ENCODE measurements around the gene CCDC192.

The CCDC192 gene

DNA sequence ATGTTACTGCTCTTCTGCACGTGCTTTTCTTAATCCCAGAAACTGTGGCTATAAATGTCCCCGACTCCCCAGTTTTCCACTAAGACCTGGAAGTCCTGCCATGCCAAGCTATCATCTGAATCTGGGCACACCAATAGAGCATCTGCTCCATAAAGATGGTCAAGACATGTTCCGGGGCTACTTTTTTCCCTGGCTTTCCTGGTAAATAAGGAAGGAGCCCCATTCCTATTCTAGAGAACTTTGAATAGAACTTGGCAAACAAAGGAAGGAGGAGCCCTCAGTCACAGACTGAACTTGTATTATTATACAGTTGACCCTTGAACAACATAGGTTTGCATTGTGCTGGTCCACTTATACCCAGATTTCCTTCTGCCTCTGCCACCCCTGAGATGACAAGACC, 182.9 kb downstream of the CCDC192 start:
- H3K36me3 ChIP-seq (ENCODE audit: control insufficient read depth in 2 of 2, insufficient read depth in 2 of 2, low read length in 2 of 2) = no peaks in the 10 kb centered on the region
- H3K27ac ChIP-seq (ENCODE audit: low read depth in 2 of 2, low read length in 2 of 2) = peak overlapping the region; percentile 18 to 59
- no peak overlapping the region for H3K4me3 ChIP-seq (ENCODE audit: low read length in 2 of 2)
- no peaks in the 10 kb centered on the region for H3K27me3 ChIP-seq (ENCODE audit: control insufficient read depth in 2 of 2, insufficient read depth in 2 of 2, low read length in 2 of 2)
- no peaks in the 10 kb centered on the region for H3K9me3 ChIP-seq (ENCODE audit: control insufficient read depth in 2 of 2, low read length in 2 of 2)
- peaks cover 9 to 19% of the 10 kb centered on the region in 2 donors for H3K4me1 ChIP-seq (ENCODE audit: control insufficient read depth in 2 of 2, insufficient read depth in 2 of 2, low read length in 2 of 2)
- no peak overlapping the region for H3K9ac ChIP-seq (ENCODE audit: low read depth in 1 of 2, low read length in 2 of 2)

DNA sequence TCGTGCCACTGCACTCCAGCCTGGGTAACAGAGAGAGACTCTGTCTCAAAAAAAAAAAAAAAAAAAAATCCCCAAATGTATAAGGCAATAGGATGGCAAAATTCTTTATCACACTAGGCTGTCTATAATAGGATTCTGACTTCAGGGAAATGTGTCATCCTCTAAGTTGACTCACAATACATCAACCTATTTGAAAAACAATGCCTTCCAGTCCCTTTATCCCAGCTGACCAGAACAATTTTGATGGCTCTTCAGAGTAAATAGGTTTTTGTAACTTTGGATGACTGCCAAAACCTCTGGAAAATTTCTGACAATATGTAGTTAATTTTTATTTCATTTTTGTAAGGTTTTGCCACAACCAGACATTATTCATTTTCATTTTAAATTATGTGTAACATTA, 184.1 kb downstream of the CCDC192 start:
- H3K36me3 ChIP-seq (ENCODE audit: control insufficient read depth in 2 of 2, insufficient read depth in 2 of 2, low read length in 2 of 2) = no peaks in the 10 kb centered on the region
- H3K4me1 ChIP-seq (ENCODE audit: control insufficient read depth in 2 of 2, insufficient read depth in 2 of 2, low read length in 2 of 2) = peaks cover 9 to 15% of the 10 kb centered on the region in 2 donors
- no peak overlapping the region for H3K9ac ChIP-seq (ENCODE audit: low read depth in 1 of 2, low read length in 2 of 2)
- no peak overlapping the region for H3K27ac ChIP-seq (ENCODE audit: low read depth in 2 of 2, low read length in 2 of 2)
- H3K27me3 ChIP-seq (ENCODE audit: control insufficient read depth in 2 of 2, insufficient read depth in 2 of 2, low read length in 2 of 2) = no peaks in the 10 kb centered on the region
- no peaks in the 10 kb centered on the region for H3K9me3 ChIP-seq (ENCODE audit: control insufficient read depth in 2 of 2, low read length in 2 of 2)
- H3K4me3 ChIP-seq (ENCODE audit: low read length in 2 of 2) = no peak overlapping the region

GRCh38 chr5:127891942-127892341, 188.8 kb downstream of the CCDC192 start:
- Histone ChIP-seq H3K27ac (ENCODE audit: low read depth in 2 of 2, low read length in 2 of 2) (no peak overlapping the region), H3K4me3 (ENCODE audit: low read length in 2 of 2) (no peak overlapping the region), H3K9me3 (ENCODE audit: control insufficient read depth in 2 of 2, low read length in 2 of 2) (no peaks in the 10 kb centered on the region), H3K36me3 (ENCODE audit: control insufficient read depth in 2 of 2, insufficient read depth in 2 of 2, low read length in 2 of 2) (no peaks in the 10 kb centered on the region), H3K9ac (ENCODE audit: low read depth in 1 of 2, low read length in 2 of 2) (no peak overlapping the region), H3K27me3 (ENCODE audit: control insufficient read depth in 2 of 2, insufficient read depth in 2 of 2, low read length in 2 of 2) (no peaks in the 10 kb centered on the region), H3K4me1 (ENCODE audit: control insufficient read depth in 2 of 2, insufficient read depth in 2 of 2, low read length in 2 of 2) (peaks cover 0 to 2% of the 10 kb centered on the region in 2 donors)

GRCh38 chr5:127892467-127893207, 189.4 kb downstream of the CCDC192 start:
- Histone ChIP-seq H3K4me3 (ENCODE audit: low read length in 2 of 2) (no peak overlapping the region), H3K4me1 (ENCODE audit: control insufficient read depth in 2 of 2, insufficient read depth in 2 of 2, low read length in 2 of 2) (peaks cover 0 to 2% of the 10 kb centered on the region in 2 donors), H3K27ac (ENCODE audit: low read depth in 2 of 2, low read length in 2 of 2) (no peak overlapping the region), H3K9ac (ENCODE audit: low read depth in 1 of 2, low read length in 2 of 2) (no peak overlapping the region), H3K27me3 (ENCODE audit: control insufficient read depth in 2 of 2, insufficient read depth in 2 of 2, low read length in 2 of 2) (no peaks in the 10 kb centered on the region), H3K9me3 (ENCODE audit: control insufficient read depth in 2 of 2, low read length in 2 of 2) (no peaks in the 10 kb centered on the region), H3K36me3 (ENCODE audit: control insufficient read depth in 2 of 2, insufficient read depth in 2 of 2, low read length in 2 of 2) (no peaks in the 10 kb centered on the region)

GRCh38 chr5:127893232-127893631, 190.0 kb downstream of the CCDC192 start:
- Histone ChIP-seq H3K27ac (ENCODE audit: low read depth in 2 of 2, low read length in 2 of 2) (no peak overlapping the region), H3K9ac (ENCODE audit: low read depth in 1 of 2, low read length in 2 of 2) (no peak overlapping the region), H3K36me3 (ENCODE audit: control insufficient read depth in 2 of 2, insufficient read depth in 2 of 2, low read length in 2 of 2) (no peaks in the 10 kb centered on the region), H3K4me3 (ENCODE audit: low read length in 2 of 2) (no peak overlapping the region), H3K27me3 (ENCODE audit: control insufficient read depth in 2 of 2, insufficient read depth in 2 of 2, low read length in 2 of 2) (no peaks in the 10 kb centered on the region), H3K9me3 (ENCODE audit: control insufficient read depth in 2 of 2, low read length in 2 of 2) (no peaks in the 10 kb centered on the region), H3K4me1 (ENCODE audit: control insufficient read depth in 2 of 2, insufficient read depth in 2 of 2, low read length in 2 of 2) (peaks cover 0 to 2% of the 10 kb centered on the region in 2 donors)

GRCh38 chr5:127894461-127894860, 191.3 kb downstream of the CCDC192 start:
- Histone ChIP-seq H3K27me3 (ENCODE audit: control insufficient read depth in 2 of 2, insufficient read depth in 2 of 2, low read length in 2 of 2) (no peaks in the 10 kb centered on the region), H3K4me3 (ENCODE audit: low read length in 2 of 2) (no peak overlapping the region), H3K27ac (ENCODE audit: low read depth in 2 of 2, low read length in 2 of 2) (no peak overlapping the region), H3K36me3 (ENCODE audit: control insufficient read depth in 2 of 2, insufficient read depth in 2 of 2, low read length in 2 of 2) (no peaks in the 10 kb centered on the region), H3K4me1 (ENCODE audit: control insufficient read depth in 2 of 2, insufficient read depth in 2 of 2, low read length in 2 of 2) (peaks cover 0 to 2% of the 10 kb centered on the region in 2 donors), H3K9me3 (ENCODE audit: control insufficient read depth in 2 of 2, low read length in 2 of 2) (no peaks in the 10 kb centered on the region), H3K9ac (ENCODE audit: low read depth in 1 of 2, low read length in 2 of 2) (no peak overlapping the region)

GRCh38 chr5:127898551-127899213, 195.5 kb downstream of the CCDC192 start:
- H3K36me3 ChIP-seq (ENCODE audit: control insufficient read depth in 2 of 2, insufficient read depth in 2 of 2, low read length in 2 of 2) = no peaks in the 10 kb centered on the region
- H3K27me3 ChIP-seq (ENCODE audit: control insufficient read depth in 2 of 2, insufficient read depth in 2 of 2, low read length in 2 of 2) = no peaks in the 10 kb centered on the region
- H3K4me1 ChIP-seq (ENCODE audit: control insufficient read depth in 2 of 2, insufficient read depth in 2 of 2, low read length in 2 of 2) = no peaks in the 10 kb centered on the region
- no peak overlapping the region for H3K4me3 ChIP-seq (ENCODE audit: low read length in 2 of 2)
- H3K9ac ChIP-seq (ENCODE audit: low read depth in 1 of 2, low read length in 2 of 2) = no peak overlapping the region
- no peak overlapping the region for H3K27ac ChIP-seq (ENCODE audit: low read depth in 2 of 2, low read length in 2 of 2)
- H3K9me3 ChIP-seq (ENCODE audit: control insufficient read depth in 2 of 2, low read length in 2 of 2) = no peaks in the 10 kb centered on the region

GRCh38 chr5:127899214-127899610, 196.0 kb downstream of the CCDC192 start:
- Histone ChIP-seq H3K36me3 (ENCODE audit: control insufficient read depth in 2 of 2, insufficient read depth in 2 of 2, low read length in 2 of 2) (no peaks in the 10 kb centered on the region), H3K9ac (ENCODE audit: low read depth in 1 of 2, low read length in 2 of 2) (no peak overlapping the region), H3K27ac (ENCODE audit: low read depth in 2 of 2, low read length in 2 of 2) (no peak overlapping the region), H3K9me3 (ENCODE audit: control insufficient read depth in 2 of 2, low read length in 2 of 2) (no peaks in the 10 kb centered on the region), H3K27me3 (ENCODE audit: control insufficient read depth in 2 of 2, insufficient read depth in 2 of 2, low read length in 2 of 2) (no peaks in the 10 kb centered on the region), H3K4me3 (ENCODE audit: low read length in 2 of 2) (no peak overlapping the region), H3K4me1 (ENCODE audit: control insufficient read depth in 2 of 2, insufficient read depth in 2 of 2, low read length in 2 of 2) (no peaks in the 10 kb centered on the region)

DNA sequence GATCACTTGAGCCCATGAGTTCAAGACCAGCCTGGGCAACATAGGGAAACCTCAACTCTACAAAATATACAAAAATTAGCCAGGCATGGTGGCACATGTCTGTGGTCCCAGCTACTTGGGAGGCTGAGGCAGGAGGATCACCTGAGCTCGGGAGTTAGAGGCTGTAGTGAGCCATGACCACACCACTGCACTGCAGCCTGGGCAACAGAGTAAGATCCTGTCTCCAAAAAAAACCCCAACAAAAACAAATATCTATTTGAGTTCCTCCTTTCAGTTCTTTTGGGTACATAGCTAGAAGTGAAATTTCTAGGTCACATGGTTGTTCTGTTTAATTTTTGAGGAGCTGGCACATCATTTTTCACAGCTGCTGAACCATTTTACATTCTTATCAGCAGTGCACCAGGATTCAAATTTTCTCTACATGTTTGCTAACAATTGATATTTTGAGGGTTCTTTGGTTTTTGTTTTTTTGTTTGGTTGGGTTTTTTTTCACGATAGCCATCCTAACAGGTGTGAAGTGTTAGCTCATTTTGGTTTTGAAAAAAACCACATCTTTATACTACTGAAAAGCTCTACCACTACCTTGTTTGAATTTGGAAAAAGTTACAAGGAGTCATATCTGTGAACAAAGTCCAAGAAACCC, 203.5 kb downstream of the CCDC192 start:
- Histone ChIP-seq H3K9me3 (ENCODE audit: control insufficient read depth in 2 of 2, low read length in 2 of 2) (no peaks in the 10 kb centered on the region), H3K27ac (ENCODE audit: low read depth in 2 of 2, low read length in 2 of 2) (no peak overlapping the region), H3K4me3 (ENCODE audit: low read length in 2 of 2) (no peak overlapping the region), H3K4me1 (ENCODE audit: control insufficient read depth in 2 of 2, insufficient read depth in 2 of 2, low read length in 2 of 2) (peaks cover 3 to 19% of the 10 kb centered on the region in 2 donors), H3K27me3 (ENCODE audit: control insufficient read depth in 2 of 2, insufficient read depth in 2 of 2, low read length in 2 of 2) (no peaks in the 10 kb centered on the region), H3K9ac (ENCODE audit: low read depth in 1 of 2, low read length in 2 of 2) (no peak overlapping the region), H3K36me3 (ENCODE audit: control insufficient read depth in 2 of 2, insufficient read depth in 2 of 2, low read length in 2 of 2) (no peaks in the 10 kb centered on the region)

GRCh38 chr5:127907907-127908306, 204.7 kb downstream of the CCDC192 start:
- Histone ChIP-seq H3K9me3 (ENCODE audit: control insufficient read depth in 2 of 2, low read length in 2 of 2) (no peaks in the 10 kb centered on the region), H3K27me3 (ENCODE audit: control insufficient read depth in 2 of 2, insufficient read depth in 2 of 2, low read length in 2 of 2) (no peaks in the 10 kb centered on the region), H3K36me3 (ENCODE audit: control insufficient read depth in 2 of 2, insufficient read depth in 2 of 2, low read length in 2 of 2) (no peaks in the 10 kb centered on the region), H3K4me1 (ENCODE audit: control insufficient read depth in 2 of 2, insufficient read depth in 2 of 2, low read length in 2 of 2) (peaks cover 3 to 19% of the 10 kb centered on the region in 2 donors), H3K27ac (ENCODE audit: low read depth in 2 of 2, low read length in 2 of 2) (no peak overlapping the region), H3K4me3 (ENCODE audit: low read length in 2 of 2) (no peak overlapping the region), H3K9ac (ENCODE audit: low read depth in 1 of 2, low read length in 2 of 2) (no peak overlapping the region)

Data from mucosa of rectum (tissue), 2 donors.